PC-3 (cell line): ENCODE results near the gene AREL1. TPM values are rescaled to one million over a fixed set of nuclear protein-coding genes. Genes with fewer than 3 reads are reported as not detected.

ENCODE experiments used
- ATAC-seq: fragments of 200-7000 bp; cut with Tn5 transposase; 2 replicates; pipeline ENCODE4 v1.9.1; 2020; ENCODE audit warnings: mild to moderate bottlenecking, moderate library complexity
- BruUV-seq: library from RNA; stranded (reverse); fragments of 400-500 nt; replicated peaks from 2 replicates; lab custom pipeline; 2021; lab: Mats Ljungman, UMichigan
- CTCF ChIA-PET: fragments of 300-600 bp; sonication (Branson Sonifier 250); formaldehyde crosslinking; loops from one replicate; lab custom pipeline; 2022; ENCODE audit warnings: antibody characterized with exemption; lab: Charles Lee
- POLR2A ChIA-PET: fragments of 300-600 bp; sonication (Branson Sonifier 250); formaldehyde crosslinking; loops from one replicate; lab custom pipeline; 2022; ENCODE audit warnings: antibody characterized with exemption; ENCODE audit not compliant: unreplicated experiment; lab: Charles Lee
- DNase-seq: peaks from one replicate; pipeline ENCODE4 v3.0.0-alpha.2; 2015
- H2AFZ ChIP-seq: fragments of 300-600 bp; sonication (generic); 2 replicates; pipeline ENCODE4 v1.6.0; 2016; ENCODE audit warnings: antibody characterized with exemption, low read length
- H3F3A ChIP-seq: fragments of 300-600 bp; sonication (generic); one replicate; pipeline ENCODE4 v1.6.0; 2017; ENCODE audit warnings: antibody characterized with exemption, low read length, control low read depth, mild to moderate bottlenecking; ENCODE audit not compliant: unreplicated experiment
- H3K27ac ChIP-seq: fragments of 300-600 bp; sonication (generic); 2 replicates; pipeline ENCODE4 v1.5.1; 2016; ENCODE audit warnings: mild to moderate bottlenecking, low read length
- H3K27me3 ChIP-seq: fragments of 300-600 bp; sonication (generic); 2 replicates; pipeline ENCODE4 v1.6.1; 2016; ENCODE audit warnings: low read length, mixed read lengths
- H3K36me3 ChIP-seq: fragments of 300-600 bp; sonication (generic); 2 replicates; pipeline ENCODE4 v1.6.1; 2016; ENCODE audit warnings: low read depth, mixed run types, low read length, mixed read lengths
- H3K4me1 ChIP-seq: fragments of 300-600 bp; sonication (generic); 2 replicates; pipeline ENCODE4 v1.5.1; 2016; ENCODE audit warnings: low read length; ENCODE audit not compliant: insufficient read depth
- H3K4me2 ChIP-seq: fragments of 300-600 bp; sonication (generic); 2 replicates; pipeline ENCODE4 v1.6.0; 2016; ENCODE audit warnings: low read length
- H3K4me3 ChIP-seq: fragments of 300-600 bp; sonication (generic); 2 replicates; pipeline ENCODE4 v1.5.1; 2016; ENCODE audit warnings: mild to moderate bottlenecking, low read length, mixed read lengths
- H3K79me2 ChIP-seq: fragments of 300-600 bp; sonication (generic); 2 replicates; pipeline ENCODE4 v1.6.1; 2017; ENCODE audit warnings: low read length, mixed read lengths
- H3K9ac ChIP-seq: fragments of 300-600 bp; sonication (generic); 2 replicates; pipeline ENCODE4 v1.6.0; 2016; ENCODE audit warnings: mild to moderate bottlenecking, low read length
- H3K9me2 ChIP-seq: fragments of 300-600 bp; sonication (generic); replicated peaks from 2 replicates; pipeline ENCODE4 v1.6.1; 2016; ENCODE audit warnings: mixed run types, low read length, mixed read lengths
- H3K9me3 ChIP-seq: fragments of 300-600 bp; sonication (generic); 2 replicates; pipeline ENCODE4 v1.6.1; 2016; ENCODE audit warnings: low read length, mixed read lengths
- H4K20me1 ChIP-seq: fragments of 300-600 bp; sonication (generic); 2 replicates; pipeline ENCODE4 v1.6.1; 2016; ENCODE audit warnings: low read length, mixed read lengths
- CTCF ChIP-seq: fragments of 300-600 bp; sonication (generic); conservative IDR thresholded peaks from 2 replicates; pipeline ENCODE4 v1.5.1; 2017; ENCODE audit warnings: antibody characterized with exemption, low read depth, mild to moderate bottlenecking, low read length
- EZH2 ChIP-seq: fragments of 300-600 bp; sonication (generic); IDR thresholded peaks from one replicate; pipeline ENCODE4 v1.6.1; 2017; ENCODE audit warnings: antibody characterized with exemption, mild to moderate bottlenecking, low read length; ENCODE audit not compliant: unreplicated experiment
- EZH2phosphoT487 ChIP-seq: fragments of 300-600 bp; sonication (generic); IDR thresholded peaks from 2 replicates; pipeline ENCODE4 v1.6.1; 2018; ENCODE audit warnings: mild to moderate bottlenecking, antibody characterized with exemption, low read length, borderline replicate concordance
- intact Hi-C: fragments of 100-400 bp; cut with micrococcal nuclease; formaldehyde crosslinking; loops from 2 replicates; pipeline ENCODE4 v1.9.0; 2023
- total RNA-seq: library from RNA; depleted of rRNA; stranded (reverse); fragments of >200 nt; gene quantifications from 2 replicates; pipeline ENCODE4 v1.2.3, GENCODE V29; 2014

AREL1 gene
- total RNA-seq, 1 experiment from 2014 or later: 32.1 TPM

DNA sequence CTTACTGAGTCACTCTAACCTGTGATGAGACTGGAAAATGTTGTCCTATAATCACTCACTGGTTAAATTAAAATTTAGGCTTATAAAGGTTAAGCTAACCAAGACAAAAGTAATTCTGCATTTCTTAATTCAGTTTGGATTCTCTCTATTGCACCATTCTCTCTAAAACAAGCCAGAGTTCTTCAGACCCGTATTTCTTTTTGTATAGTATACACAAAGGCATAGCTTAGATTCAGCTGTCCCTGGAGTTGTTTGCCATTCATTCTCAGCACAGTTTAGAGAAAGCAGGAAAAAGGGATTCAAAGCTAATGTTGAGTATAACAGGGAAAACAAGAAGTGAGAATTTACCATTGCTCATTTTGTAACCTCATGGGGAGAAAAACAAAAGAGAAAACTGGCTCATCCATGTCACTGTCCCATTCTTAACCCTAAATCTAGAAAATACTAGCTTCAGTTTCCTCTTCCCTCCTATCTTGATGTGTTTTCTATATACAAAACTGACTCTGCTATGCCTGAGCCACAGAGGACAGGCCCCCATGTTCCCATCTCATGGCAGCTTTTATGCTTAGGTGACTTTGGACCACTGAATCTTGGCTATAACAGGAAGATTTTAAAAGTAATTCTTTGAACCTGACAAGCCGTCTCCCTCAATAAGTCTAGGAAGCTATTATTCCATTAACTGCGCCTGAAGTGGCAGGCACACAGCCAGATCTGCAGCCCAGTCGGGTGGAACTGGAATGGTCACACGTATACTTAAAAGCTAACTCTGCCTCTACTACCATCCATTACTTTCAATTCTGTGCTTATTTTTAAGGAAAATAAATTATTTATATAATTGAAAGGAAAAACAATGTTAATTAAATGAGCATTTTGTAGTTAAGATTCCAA lies 7.0 kb downstream of the AREL1 start:
- no peak overlapping the region for H2AFZ ChIP-seq
- H3K27me3 ChIP-seq: no peaks in the 10 kb centered on the region
- no peaks in the 10 kb centered on the region for H3K9me2 ChIP-seq
- no peak overlapping the region for H3K4me3 ChIP-seq
- intact Hi-C loops: no loop called here
- ATAC-seq (no peak), DNase-seq (no peak)
- H3K36me3 ChIP-seq: peaks cover 27% of the 10 kb centered on the region
- H3K9me3 ChIP-seq: 0 out of 2 replicates have a peak, but pooled peaks cover 7% of the 10 kb centered on the region
- no peak overlapping the region for H3K9ac ChIP-seq
- CTCF ChIA-PET: no interaction called here
- H3K4me1 ChIP-seq: no peaks in the 10 kb centered on the region
- POLR2A ChIA-PET: no interaction called here
- no peak overlapping the region for H3K27ac ChIP-seq
- peaks cover 8% of the 10 kb centered on the region; the same call in 1 of the 2 replicates for H4K20me1 ChIP-seq
- no TSS peak for BruUV-seq
- no peak overlapping the region for H3K4me2 ChIP-seq
- peaks cover 98% of the 10 kb centered on the region for H3K79me2 ChIP-seq
- H3F3A ChIP-seq: no peaks in the 10 kb centered on the region
- no peak for TF ChIP-seq EZH2phosphoT487
- no peak for TF ChIP-seq CTCF
- TF ChIP-seq EZH2: no peak

GRCh38 chr14:74704656-74705055 lies 8.2 kb downstream of the AREL1 start:
- intact Hi-C loops: no loop called here
- Histone ChIP-seq H4K20me1 (peaks cover 4% of the 10 kb centered on the region; the same call in 1 of the 2 replicates), H3K9ac (no peak overlapping the region), H3K27me3 (no peaks in the 10 kb centered on the region), H3K9me2 (no peaks in the 10 kb centered on the region), H3K4me1 (no peaks in the 10 kb centered on the region), H3K4me3 (no peak overlapping the region), H3K9me3 (0 out of 2 replicates have a peak, but pooled peaks cover 7% of the 10 kb centered on the region), H3F3A (no peaks in the 10 kb centered on the region), H3K79me2 (peaks cover 96% of the 10 kb centered on the region), H3K36me3 (peaks cover 30% of the 10 kb centered on the region), H3K27ac (no peak overlapping the region), H3K4me2 (no peak overlapping the region), H2AFZ (no peak overlapping the region)
- ChIA-PET POLR2A (no interaction called here), CTCF (no interaction called here)
- DNase-seq (no peak), ATAC-seq (no peak)
- TF ChIP-seq CTCF (no peak), EZH2phosphoT487 (no peak), EZH2 (no peak)
- no TSS peak for BruUV-seq

DNA sequence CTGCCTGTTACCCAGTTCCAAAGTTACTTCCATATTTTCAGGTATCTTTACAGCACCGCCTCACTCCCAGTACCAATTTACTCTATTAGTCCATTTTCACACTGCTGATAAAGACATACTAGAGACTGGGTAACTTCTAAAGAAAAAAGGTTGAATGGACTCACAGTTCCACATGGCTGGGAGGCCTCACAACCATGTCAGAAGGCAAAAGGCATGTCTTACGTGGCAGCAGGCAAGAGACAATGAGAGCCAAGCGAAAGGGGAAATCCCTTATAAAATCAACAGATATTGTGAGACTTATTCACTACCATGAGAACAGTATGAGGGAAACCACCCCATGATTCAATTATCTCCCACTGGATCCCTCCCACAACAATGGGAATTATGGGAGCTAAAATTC lies 9.8 kb downstream of the AREL1 start:
- Histone ChIP-seq H3K79me2 (peaks cover 94% of the 10 kb centered on the region), H3K9ac (no peak overlapping the region), H3K4me2 (no peak overlapping the region), H4K20me1 (no peaks in the 10 kb centered on the region), H2AFZ (no peak overlapping the region), H3F3A (no peaks in the 10 kb centered on the region), H3K27ac (no peak overlapping the region), H3K36me3 (peaks cover 30% of the 10 kb centered on the region), H3K27me3 (no peaks in the 10 kb centered on the region), H3K4me1 (no peaks in the 10 kb centered on the region), H3K4me3 (no peak overlapping the region), H3K9me3 (0 out of 2 replicates have a peak, but pooled peaks cover 7% of the 10 kb centered on the region), H3K9me2 (no peaks in the 10 kb centered on the region)
- CTCF ChIA-PET: no interaction called here
- POLR2A ChIA-PET: no interaction called here
- ATAC-seq (no peak), DNase-seq (no peak)
- intact Hi-C loops: no loop called here
- BruUV-seq: no TSS peak
- TF ChIP-seq EZH2 (no peak), EZH2phosphoT487 (no peak), CTCF (no peak)
